Spleen (tissue), 11 donors: ENCODE results near the gene FIZ1. TPM values are rescaled to one million over a fixed set of nuclear protein-coding genes. Genes with fewer than 3 reads are reported as not detected.

Experiments
- DNase-seq: peaks from one replicate; pipeline ENCODE4 v3.0.0-alpha.2; 2020
- H3K27ac ChIP-seq, 8 donors: fragments of 200-600 bp; sonication (generic) in 7 of 8; 1 replicate in 4 of 8; 2 replicates in 4 of 8; pipeline versions ENCODE4 v1.5.0 to v1.8.0; 2016 to 2021; ENCODE audit warnings: inconsistent platforms in 4 of 8, mild to moderate bottlenecking in 4 of 8, moderate library complexity in 1 of 8
- H3K27me3 ChIP-seq, 7 donors: fragments of 200-600 bp; sonication (generic) in 6 of 7; replicated peaks in 1 of 7; 1 replicate in 4 of 7; 2 replicates in 3 of 7; pipeline versions ENCODE4 v1.5.0 to v1.8.0; 2016 to 2021; ENCODE audit warnings: inconsistent platforms in 3 of 7, mild to moderate bottlenecking in 1 of 7
- H3K36me3 ChIP-seq, 6 donors: fragments of 200-600 bp; sonication (generic) in 5 of 6; 1 replicate in 4 of 6; 2 replicates in 2 of 6; pipeline versions ENCODE4 v1.5.0 to v1.8.0; 2016 to 2021; ENCODE audit warnings: inconsistent platforms in 2 of 6
- H3K4me1 ChIP-seq, 6 donors: fragments of 200-600 bp; sonication (generic) in 5 of 6; 1 replicate in 3 of 6; 2 replicates in 3 of 6; pipeline versions ENCODE4 v1.5.0 to v1.8.0; 2016 to 2021; ENCODE audit warnings: inconsistent platforms in 3 of 6
- H3K4me3 ChIP-seq, 8 donors: fragments of 200-600 bp; sonication (generic) in 7 of 8; 1 replicate in 4 of 8; 2 replicates in 4 of 8; pipeline versions ENCODE4 v1.5.0 to v1.8.0; 2016 to 2021; ENCODE audit warnings: inconsistent platforms in 4 of 8, mild to moderate bottlenecking in 4 of 8, moderate library complexity in 2 of 8
- H3K9me3 ChIP-seq, 8 donors: fragments of 200-600 bp; sonication (generic) in 7 of 8; 1 replicate in 4 of 8; 2 replicates in 4 of 8; pipeline versions ENCODE4 v1.5.0 to v1.8.0; 2016 to 2021; ENCODE audit warnings: inconsistent platforms in 4 of 8
- CTCF ChIP-seq, 11 experiments: fragments of 200-600 bp in 7 of 11; fragments of 450-650 bp in 4 of 11; sonication (generic) in 4 of 11; IDR thresholded peaks in 8 of 11; conservative IDR thresholded peaks in 3 of 11; 1 replicate in 7 of 11; 2 replicates in 4 of 11; pipeline versions ENCODE4 v1.4.0 to v1.8.0; 2016 to 2021; ENCODE audit warnings: antibody characterized with exemption in 11 of 11, inconsistent platforms in 4 of 11, mild to moderate bottlenecking in 1 of 11
- POLR2A ChIP-seq, 3 donors: fragments of 450-650 bp; IDR thresholded peaks; one replicate each; pipeline ENCODE4 v1.5.1; 2017; ENCODE audit warnings: antibody characterized with exemption in 3 of 3, mild to moderate bottlenecking in 1 of 3
- POLR2AphosphoS5 ChIP-seq, 3 donors: sonication (generic); formaldehyde crosslinking; IDR thresholded peaks; one replicate each; pipeline ENCODE4 v1.5.1; 2017; ENCODE audit warnings: antibody characterized with exemption in 3 of 3
- WGBS, 5 donors: extraction: QIAGEN DNeasy Blood & Tissue Kit in 3 of 5; methylation state at CpG; one replicate each; pipeline versions ENCODE4 v1.1.5 to v1.1.7; 2013 to 2018; 5-methylcytosine and 5-hydroxymethylcytosine counted together
- intact Hi-C: fragments of 100-400 bp; cut with DNase I; formaldehyde crosslinking; loops from one replicate; pipeline ENCODE4 v1.15.0; 2023; ENCODE audit warnings: low total_unique reads
- polyA plus RNA-seq, 3 donors: library from polyadenylated mRNA; stranded (reverse); fragments of 200-250 nt; gene quantifications; one replicate each; pipeline ENCODE4 v1.2.1, GENCODE V29; 2013
- total RNA-seq, 7 donors: library from RNA; depleted of rRNA in 3 of 7; stranded (reverse); fragments of >200 nt in 3 of 7; fragmentation: NEBNext Ultra II Directional in 4 of 7; extraction: Animal tissue kit (Norgen Biotek cat#: 25700) in 4 of 7; gene quantifications; one replicate each; pipeline versions ENCODE4 v1.1.0 to v1.2.1, GENCODE V29; 2016 to 2021
- donor health status: healthy with polysubstance abuse.
- donor health status: DM: no; HTN: no; CAD: no; lungs with moderate emphysema.
- donor health status: DM: no; HTN: no; CAD: no.
- donor health status: Bipolar disorder and iron deficiency.
- donor health status: healthy.
- donor health status: DM: no; HTN: no; CAD: no.
- donor health status: DM: yes; HTN: yes; CAD: no.

Gene FIZ1
- total and polyA plus RNA-seq, 10 donors, result 5.1 to 17.3 (median 10.9) TPM

DNA sequence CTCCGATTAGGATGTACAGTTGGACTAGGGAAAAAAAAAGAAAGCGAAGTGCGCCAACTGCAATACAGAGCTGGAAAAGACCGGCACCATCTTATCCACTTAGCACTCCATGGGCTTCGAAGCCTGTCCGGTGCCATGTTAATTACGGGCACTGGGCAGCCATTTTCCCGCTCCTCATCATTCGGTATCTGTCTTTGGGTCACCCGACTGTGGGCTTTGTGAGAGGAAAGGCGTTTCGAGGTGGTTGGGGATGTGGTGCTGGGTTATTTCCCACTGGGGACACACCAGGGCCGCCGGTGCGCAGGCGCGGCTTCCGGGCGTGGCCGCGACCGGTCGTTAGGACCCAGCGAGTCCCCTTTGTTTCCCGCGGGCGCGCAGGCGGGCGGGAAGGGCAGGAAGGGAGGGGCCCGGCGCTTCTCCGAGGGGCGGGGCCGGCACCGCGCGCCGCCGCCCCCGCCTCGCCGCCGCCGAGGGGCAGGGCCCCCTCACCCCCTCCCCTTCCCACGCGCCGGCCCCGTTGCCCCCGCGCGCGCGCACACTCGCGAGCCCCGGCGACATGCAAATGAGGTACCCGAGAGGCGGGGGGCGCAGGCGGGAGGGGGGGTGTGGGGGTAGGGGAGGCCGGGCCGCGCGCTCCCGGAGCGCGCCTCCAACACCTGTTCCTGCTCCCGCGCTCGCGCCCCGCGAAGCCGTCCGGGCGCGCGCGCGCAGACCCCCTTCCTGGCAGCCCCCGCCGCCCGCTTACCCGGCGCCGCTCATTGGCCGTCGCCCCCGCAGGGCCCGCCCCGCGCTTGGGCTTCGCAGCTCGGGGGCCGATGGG, 735 bp upstream of the FIZ1 start, which contains the start of gene ZNF524:
Gene ZNF524, plus strand, starts transcription at position 447 of the 820 bp plus-strand sequence. CDS start 1,825 bp downstream, outside the sequence.
- TF ChIP-seq POLR2AphosphoS5 (IDR thresholded peaks at IDR 0.05), result peak in 2 of 3 donors; percentile 54 to 82
- TF ChIP-seq CTCF (IDR thresholded peaks at IDR 0.05 in 8 of 11, conservative IDR thresholded peaks at IDR 0.05 in 3 of 11), result peak in 1 of 11 experiments; percentile 4
- no peak for TF ChIP-seq POLR2A (IDR thresholded peaks at IDR 0.05)
- Histone ChIP-seq H3K36me3 (peaks cover 0 to 41% (median 25%) of the 10 kb centered on the region in 6 donors), H3K4me1 (peaks cover 5 to 59% (median 43%) of the 10 kb centered on the region in 6 donors), H3K27me3 (no peaks in the 10 kb centered on the region), H3K27ac (peak within 1 kb of the TSS; percentile 92 to 99 (median 97)), H3K4me3 (peak within 1 kb of the TSS; percentile 41 to 88 (median 81)), H3K9me3 (peaks cover 0 to 4% (median 0%) of the 10 kb centered on the region in 8 donors)
- DNase-seq, result peak; percentile 97
- intact Hi-C loops, result no loop called here
- WGBS, 5 donors, result 0 to 1% (median 0%) methylated on average over 43 to 97 of the region's 97 CpGs

DNA sequence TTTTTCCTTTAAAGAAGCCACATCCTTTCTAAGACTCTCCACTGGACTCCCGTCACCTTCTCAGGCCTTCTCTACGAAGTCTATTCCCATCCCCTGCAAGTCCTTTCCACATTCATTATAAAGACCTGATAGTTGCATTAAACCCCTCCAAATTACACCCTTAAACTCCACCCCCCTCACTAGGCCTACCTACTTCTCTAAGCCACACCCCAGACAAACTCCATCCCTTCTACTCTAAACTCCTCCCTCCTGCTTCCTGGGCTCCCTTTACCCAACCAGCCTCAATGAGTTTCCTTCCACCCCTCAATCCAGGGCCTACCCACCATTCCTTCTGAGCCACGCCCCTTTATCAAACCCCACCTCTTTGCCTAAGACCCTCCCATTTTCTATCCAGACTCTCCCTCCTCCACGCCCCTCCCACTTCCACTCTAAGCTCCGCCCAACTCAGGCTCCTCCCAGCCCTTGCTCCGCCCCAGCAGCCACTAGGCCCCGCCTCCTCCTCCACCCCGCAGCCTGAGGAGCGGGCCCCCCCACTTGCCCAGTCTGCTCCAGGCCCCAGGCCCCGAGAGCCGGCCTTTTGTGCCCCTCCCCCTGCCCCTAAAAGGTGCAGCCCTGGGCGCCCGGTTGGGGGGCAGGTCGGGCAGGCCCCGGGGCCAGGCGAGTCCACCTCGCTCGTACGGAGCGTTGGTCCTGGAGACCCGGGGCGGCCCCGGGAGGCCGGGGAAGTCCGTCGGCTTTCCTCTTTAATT, 424 bp downstream of the FIZ1 start:
- intact Hi-C loops, result no loop called here
- TF ChIP-seq CTCF (IDR thresholded peaks at IDR 0.05 in 8 of 11, conservative IDR thresholded peaks at IDR 0.05 in 3 of 11), result peak in 1 of 11 experiments; percentile 3
- TF ChIP-seq POLR2AphosphoS5 (IDR thresholded peaks at IDR 0.05), result peak in 1 of 3 donors; percentile 82
- no peak for TF ChIP-seq POLR2A (IDR thresholded peaks at IDR 0.05)
- Histone ChIP-seq H3K4me3 (peak overlapping the region; percentile 41 to 88 (median 81)), H3K27ac (peak overlapping the region; percentile 92 to 99 (median 97)), H3K9me3 (peaks cover 0 to 4% (median 0%) of the 10 kb centered on the region in 8 donors), H3K27me3 (no peaks in the 10 kb centered on the region), H3K36me3 (peaks cover 0 to 50% (median 28%) of the 10 kb centered on the region in 6 donors), H3K4me1 (peaks cover 5 to 47% (median 31%) of the 10 kb centered on the region in 6 donors)
- WGBS, 5 donors, result 6 to 8% (median 7%) methylated on average over 24 to 26 of the region's 26 CpGs
- peak; percentile 97 for DNase-seq

DNA sequence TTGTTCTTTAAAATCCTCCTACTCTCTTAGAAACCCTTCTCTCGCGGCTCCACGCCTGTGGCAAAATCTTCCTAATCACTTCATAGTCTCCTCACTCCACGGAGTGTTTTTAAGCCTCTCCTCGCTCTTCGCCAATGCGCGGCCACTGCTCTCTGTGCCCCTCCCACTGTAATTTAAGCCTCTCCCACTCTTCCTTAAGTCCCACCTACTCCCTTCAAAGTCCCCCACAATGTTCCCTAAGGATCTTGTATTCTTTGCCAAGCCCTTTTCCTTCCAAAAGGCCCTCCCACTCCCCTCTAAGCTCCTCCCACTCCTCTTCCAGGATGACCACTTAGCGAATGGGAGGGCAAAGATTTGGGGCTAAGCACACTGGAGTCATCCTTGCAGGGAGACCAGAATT, 1.3 kb downstream of the FIZ1 start:
- peak overlapping the region in 4 of 8 donors; percentile 95 to 99 (median 98) for H3K27ac ChIP-seq
- H3K36me3 ChIP-seq, result peaks cover 0 to 58% (median 35%) of the 10 kb centered on the region in 6 donors
- WGBS, 5 donors, result 88 to 96% (median 93%) methylated on average over 9 of the region's 9 CpGs

DNA sequence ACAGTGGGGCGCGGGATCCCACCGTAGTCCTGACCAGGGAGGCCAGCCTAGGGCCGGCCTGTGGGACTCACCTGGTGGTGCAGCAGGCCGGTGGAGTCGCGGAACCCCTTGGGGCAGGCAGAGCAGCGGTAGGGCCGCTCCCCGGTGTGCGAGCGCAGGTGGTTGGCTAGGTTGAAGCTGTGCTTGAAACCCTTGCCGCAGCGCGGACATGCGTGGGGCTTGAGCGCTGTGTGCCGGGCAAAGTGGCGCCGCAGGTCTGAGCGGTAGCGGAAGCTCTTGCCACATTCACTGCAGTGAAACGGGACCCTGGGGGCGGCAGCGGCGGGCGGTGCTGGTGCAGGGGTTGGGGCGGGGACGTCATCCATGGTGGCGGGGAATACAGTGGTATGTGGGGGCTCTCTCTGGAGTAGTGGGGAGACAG, 1.8 kb downstream of the FIZ1 start:
- H3K4me1 ChIP-seq, result peaks cover 5 to 33% (median 24%) of the 10 kb centered on the region in 6 donors
- 95 to 98% (median 97%) methylated on average over 22 to 30 of the region's 30 CpGs for WGBS, 5 donors
- peaks cover 0 to 4% (median 0%) of the 10 kb centered on the region in 8 donors for H3K9me3 ChIP-seq
- DNase-seq, result peak; percentile 87
- no peak overlapping the region for H3K4me3 ChIP-seq
- intact Hi-C loops, result no loop called here
- TF ChIP-seq POLR2AphosphoS5 (IDR thresholded peaks at IDR 0.05), result peak in 1 of 3 donors; percentile 9
- TF ChIP-seq CTCF (IDR thresholded peaks at IDR 0.05 in 8 of 11, conservative IDR thresholded peaks at IDR 0.05 in 3 of 11), result no peak
- no peaks in the 10 kb centered on the region for H3K27me3 ChIP-seq
- no peak overlapping the region for H3K27ac ChIP-seq
- H3K36me3 ChIP-seq, result peaks cover 0 to 59% (median 37%) of the 10 kb centered on the region in 6 donors

More for the DNA sequence above, 1.3 kb downstream of the FIZ1 start:
- no peak for TF ChIP-seq POLR2AphosphoS5 (IDR thresholded peaks at IDR 0.05)
- Histone ChIP-seq H3K4me3 (no peak overlapping the region), H3K27me3 (no peaks in the 10 kb centered on the region), H3K9me3 (peaks cover 0 to 4% (median 0%) of the 10 kb centered on the region in 8 donors), H3K4me1 (peaks cover 5 to 39% (median 26%) of the 10 kb centered on the region in 6 donors)
- DNase-seq, result peak; percentile 73
- intact Hi-C loops, result no loop called here
